IPS-18a (cell line): Measurements from ENCODE around the gene FKBP10.

ENCODE experiments used
- H3K27ac ChIP-seq: one replicate; pipeline ENCODE4 v1.5.1; 2013; ENCODE audit warnings: low read length
- H3K27me3 ChIP-seq: one replicate; pipeline ENCODE4 v1.6.1; 2013; ENCODE audit warnings: mild to moderate bottlenecking, low read length; ENCODE audit not compliant: control insufficient read depth, insufficient read depth
- H3K36me3 ChIP-seq: one replicate; pipeline ENCODE4 v1.6.1; 2013; ENCODE audit warnings: low read depth, low read length; ENCODE audit not compliant: control insufficient read depth
- H3K4me1 ChIP-seq: one replicate; pipeline ENCODE4 v1.6.1; 2013; ENCODE audit warnings: low read depth, low read length; ENCODE audit not compliant: control insufficient read depth
- H3K4me3 ChIP-seq: one replicate; pipeline ENCODE4 v1.5.1; 2013; ENCODE audit warnings: low read length
- H3K9ac ChIP-seq: one replicate; pipeline ENCODE4 v1.6.1; 2013; ENCODE audit warnings: mild to moderate bottlenecking, low read length, moderate library complexity
- H3K9me3 ChIP-seq: one replicate; pipeline ENCODE4 v1.6.1; 2013; ENCODE audit warnings: low read depth, low read length; ENCODE audit not compliant: control insufficient read depth

FKBP10 gene

DNA sequence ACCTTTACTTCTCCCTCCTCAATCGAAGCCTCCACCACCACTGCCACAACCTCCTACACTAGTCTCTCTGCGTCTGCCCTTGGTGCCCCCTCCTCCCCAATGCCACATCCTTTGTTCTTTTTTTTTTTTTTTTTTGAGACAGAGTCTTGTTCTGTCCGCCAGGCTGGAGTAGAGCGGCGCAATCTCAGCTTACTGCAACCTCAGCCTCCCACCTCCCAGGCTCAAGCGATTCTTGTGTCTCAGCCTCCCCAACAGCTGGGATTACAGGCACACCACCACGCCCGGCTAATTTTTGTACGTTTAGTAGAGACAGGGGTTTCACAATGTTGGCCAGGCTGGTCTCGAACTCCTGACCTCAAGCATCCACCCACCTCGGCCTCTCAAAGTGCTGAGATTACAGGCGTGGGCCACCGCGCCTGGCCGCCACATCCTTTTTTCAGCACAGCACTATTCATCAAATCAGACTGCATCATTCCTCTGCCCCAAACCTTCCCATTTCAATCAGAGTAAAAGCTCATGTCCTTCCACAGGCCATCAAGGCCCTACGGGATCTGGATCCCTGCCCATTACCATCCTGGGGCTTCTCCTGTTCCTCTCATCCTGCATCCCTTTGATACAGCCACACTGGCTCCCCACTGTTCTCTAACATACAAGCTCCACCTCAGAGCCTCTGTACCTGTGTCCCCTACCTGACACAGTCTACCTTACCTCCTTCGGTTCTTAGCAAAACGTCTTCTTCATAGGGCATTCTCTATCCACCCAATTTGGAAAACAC is 50.5 kb downstream of the FKBP10 start:
- H3K27ac ChIP-seq, result no peak overlapping the region
- H3K4me1 ChIP-seq, result peaks cover 23% of the 10 kb centered on the region
- no peaks in the 10 kb centered on the region for H3K9me3 ChIP-seq
- H3K9ac ChIP-seq, result no peak overlapping the region
- peak overlapping the region; percentile 78 for H3K4me3 ChIP-seq
- H3K36me3 ChIP-seq, result peaks cover 14% of the 10 kb centered on the region
- no peaks in the 10 kb centered on the region for H3K27me3 ChIP-seq

DNA sequence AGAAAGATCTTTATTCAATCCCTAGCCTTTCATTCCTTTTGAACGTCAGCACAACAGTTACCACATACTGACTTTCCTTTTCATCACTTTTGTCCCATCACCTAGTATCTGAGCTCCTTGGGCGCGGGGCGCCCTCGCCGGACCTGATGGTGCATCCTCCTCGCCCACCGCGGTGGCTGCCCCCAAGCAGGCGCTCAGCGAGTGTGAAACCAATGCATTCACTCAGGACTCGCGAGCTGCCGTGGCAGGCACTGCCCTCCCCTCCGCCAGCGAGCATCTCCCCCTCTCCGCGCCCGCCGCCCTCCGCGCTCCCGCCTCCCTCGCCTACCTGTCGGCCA is 51.7 kb downstream of the FKBP10 start:
- H3K9ac ChIP-seq, result peak overlapping the region; percentile 90
- peak overlapping the region; percentile 35 for H3K27ac ChIP-seq
- peaks cover 23% of the 10 kb centered on the region for H3K4me1 ChIP-seq
- H3K9me3 ChIP-seq, result no peaks in the 10 kb centered on the region
- peak overlapping the region; percentile 78 for H3K4me3 ChIP-seq
- H3K36me3 ChIP-seq, result peaks cover 24% of the 10 kb centered on the region
- H3K27me3 ChIP-seq, result no peaks in the 10 kb centered on the region

DNA sequence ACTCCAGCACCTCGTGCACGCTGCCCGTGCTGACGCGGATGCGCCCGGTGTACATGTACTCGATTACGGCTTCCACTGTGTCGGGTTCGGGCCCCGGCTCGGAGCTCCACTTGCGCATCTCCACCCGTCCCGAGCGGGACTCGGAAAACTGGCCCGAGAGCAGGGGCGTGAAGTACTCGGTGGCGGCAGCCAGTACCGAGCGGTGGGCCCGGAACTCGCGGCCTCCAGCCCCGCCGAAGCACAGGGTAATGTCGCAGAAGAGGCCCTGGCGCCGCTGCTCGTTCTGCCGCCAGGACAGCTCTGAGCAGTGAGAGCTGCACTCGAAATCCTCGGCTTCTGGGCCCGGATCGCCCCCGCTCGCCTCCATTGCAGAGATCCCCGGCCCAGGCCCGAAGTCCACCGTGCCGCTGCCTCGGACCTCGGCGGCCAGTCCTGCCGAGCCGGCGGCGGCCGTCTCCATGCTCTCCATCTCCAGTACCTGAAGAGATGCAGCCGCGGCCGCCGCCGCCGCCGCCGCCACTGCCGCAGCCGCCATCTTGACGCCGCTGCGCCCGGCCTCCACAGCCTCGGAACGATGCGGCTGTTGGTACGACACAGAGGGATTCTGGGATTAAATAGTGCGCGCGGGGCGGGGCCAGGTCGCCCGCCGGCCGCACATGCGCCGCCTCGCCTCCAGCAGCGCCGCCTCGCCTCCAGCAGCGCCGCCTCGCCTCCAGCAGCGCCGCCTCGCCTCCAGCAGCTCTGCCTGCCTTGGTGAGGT is 52.2 kb downstream of the FKBP10 start, which contains the start of gene KLHL11:
KLHL11 (minus strand) TSS at position 588 of the 760 bp plus-strand sequence; CDS start at position 535, 53 bp downstream.
- no peaks in the 10 kb centered on the region for H3K9me3 ChIP-seq
- H3K4me1 ChIP-seq, result peaks cover 21% of the 10 kb centered on the region
- peak within 1 kb of the TSS; percentile 35 for H3K27ac ChIP-seq
- peak within 1 kb of the TSS; percentile 90 for H3K9ac ChIP-seq
- peaks cover 29% of the 10 kb centered on the region for H3K36me3 ChIP-seq
- H3K27me3 ChIP-seq, result no peaks in the 10 kb centered on the region
- peak within 1 kb of the TSS; percentile 78 for H3K4me3 ChIP-seq

DNA sequence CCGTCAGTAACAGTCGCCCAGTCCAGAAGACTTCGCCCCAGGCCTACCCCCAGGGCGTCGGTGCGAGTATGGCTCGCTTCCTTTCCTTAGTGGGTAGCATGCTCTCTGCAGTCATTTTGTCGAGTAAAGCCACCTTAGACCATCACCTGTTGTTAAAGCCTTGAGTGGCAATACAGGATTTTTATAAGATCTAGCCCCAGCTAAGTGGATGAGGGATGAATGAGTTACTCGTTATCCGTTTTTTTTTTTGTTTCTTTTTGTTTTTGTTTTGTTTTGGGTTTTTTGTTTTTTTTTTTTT is 52.7 kb downstream of the FKBP10 start:
- Histone ChIP-seq H3K4me1 (peaks cover 16% of the 10 kb centered on the region), H3K27ac (no peak overlapping the region), H3K27me3 (no peaks in the 10 kb centered on the region), H3K9me3 (no peaks in the 10 kb centered on the region), H3K4me3 (peak overlapping the region; percentile 32), H3K9ac (no peak overlapping the region), H3K36me3 (peaks cover 35% of the 10 kb centered on the region)

DNA sequence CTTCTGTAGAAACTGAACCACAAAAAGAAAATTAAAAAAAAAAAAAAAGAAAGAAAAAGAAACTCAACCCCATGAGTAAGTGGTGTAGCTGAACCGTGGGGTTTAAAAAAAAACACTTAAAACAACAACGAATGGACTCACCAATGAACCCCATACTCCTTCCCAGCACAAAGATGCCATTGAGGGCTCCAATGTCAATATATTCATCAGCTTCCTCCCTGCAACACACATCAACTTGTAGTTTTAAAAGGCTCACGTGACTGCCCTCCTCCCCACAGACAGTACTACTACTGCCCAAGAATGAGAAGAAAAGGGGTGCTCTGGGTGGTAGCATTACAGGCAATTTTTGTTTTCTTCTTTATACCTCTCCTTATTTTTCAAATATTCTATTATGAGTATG is 55.8 kb downstream of the FKBP10 start:
- Histone ChIP-seq H3K4me3 (no peak overlapping the region), H3K9me3 (no peaks in the 10 kb centered on the region), H3K27ac (no peak overlapping the region), H3K27me3 (no peaks in the 10 kb centered on the region), H3K36me3 (peaks cover 62% of the 10 kb centered on the region), H3K9ac (no peak overlapping the region), H3K4me1 (peaks cover 4% of the 10 kb centered on the region)

DNA sequence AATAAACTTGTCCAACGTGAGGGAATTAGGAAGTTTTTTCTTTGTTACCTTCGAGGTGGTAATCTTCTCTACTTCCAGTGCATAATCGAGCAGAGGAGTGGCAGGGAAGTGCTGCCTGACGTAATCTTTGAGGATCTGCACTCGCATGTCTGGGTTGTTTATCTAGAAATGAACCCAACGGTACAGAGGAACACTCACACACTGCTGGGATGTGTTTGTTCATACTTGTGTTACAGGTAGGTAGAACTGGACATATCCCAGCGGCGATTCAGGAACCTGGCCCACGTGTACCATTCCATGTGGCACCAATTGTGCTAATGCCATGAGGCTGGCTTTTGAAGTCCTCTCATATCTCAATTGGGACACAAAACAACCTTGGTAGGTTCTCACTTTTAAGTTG is 56.6 kb downstream of the FKBP10 start:
- no peak overlapping the region for H3K4me3 ChIP-seq
- H3K27me3 ChIP-seq, result no peaks in the 10 kb centered on the region
- no peaks in the 10 kb centered on the region for H3K4me1 ChIP-seq
- no peak overlapping the region for H3K27ac ChIP-seq
- H3K9me3 ChIP-seq, result no peaks in the 10 kb centered on the region
- H3K36me3 ChIP-seq, result peaks cover 69% of the 10 kb centered on the region
- no peak overlapping the region for H3K9ac ChIP-seq

GRCh38 chr17:41870097-41870496 is 57.3 kb downstream of the FKBP10 start:
- no peaks in the 10 kb centered on the region for H3K27me3 ChIP-seq
- no peak overlapping the region for H3K4me3 ChIP-seq
- no peaks in the 10 kb centered on the region for H3K4me1 ChIP-seq
- no peak overlapping the region for H3K27ac ChIP-seq
- no peak overlapping the region for H3K9ac ChIP-seq
- no peaks in the 10 kb centered on the region for H3K9me3 ChIP-seq
- peaks cover 75% of the 10 kb centered on the region for H3K36me3 ChIP-seq

GRCh38 chr17:41870627-41871026 is 57.8 kb downstream of the FKBP10 start:
- H3K9ac ChIP-seq, result no peak overlapping the region
- peaks cover 76% of the 10 kb centered on the region for H3K36me3 ChIP-seq
- no peaks in the 10 kb centered on the region for H3K27me3 ChIP-seq
- no peaks in the 10 kb centered on the region for H3K4me1 ChIP-seq
- no peak overlapping the region for H3K4me3 ChIP-seq
- H3K9me3 ChIP-seq, result no peaks in the 10 kb centered on the region
- no peak overlapping the region for H3K27ac ChIP-seq

DNA sequence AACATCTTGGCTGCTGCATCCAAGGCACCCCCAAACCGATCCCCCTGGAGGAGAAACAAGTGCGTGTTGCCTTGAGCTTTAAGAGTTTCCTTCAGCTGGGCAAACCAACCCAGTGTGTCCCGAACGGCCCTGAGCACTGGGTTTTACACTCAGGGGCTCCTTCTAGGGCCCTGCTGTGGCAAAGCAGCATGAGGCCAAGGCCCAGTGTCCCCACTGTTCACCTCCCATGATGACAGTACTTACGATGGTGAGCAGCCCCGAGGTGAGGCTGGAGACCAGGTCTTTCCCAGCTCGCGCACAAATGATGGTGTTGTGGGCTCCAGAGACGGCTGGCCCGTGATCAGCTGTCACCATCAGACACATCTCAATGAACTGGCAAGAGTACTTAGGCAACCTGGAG is 59.0 kb downstream of the FKBP10 start:
- no peak overlapping the region for H3K27ac ChIP-seq
- no peaks in the 10 kb centered on the region for H3K27me3 ChIP-seq
- peaks cover 73% of the 10 kb centered on the region for H3K36me3 ChIP-seq
- H3K4me1 ChIP-seq, result no peaks in the 10 kb centered on the region
- H3K4me3 ChIP-seq, result no peak overlapping the region
- H3K9me3 ChIP-seq, result no peaks in the 10 kb centered on the region
- no peak overlapping the region for H3K9ac ChIP-seq
